Sigmoid colon (tissue), 7 donors: ENCODE measurements around the gene USP12. TPM values are rescaled to one million over a fixed set of nuclear protein-coding genes. Genes with fewer than 3 reads are reported as not detected.

Experiments
- DNase-seq: peaks from one replicate; pipeline ENCODE4 v3.0.0-alpha.2; 2019
- H3K27ac ChIP-seq, 4 donors: fragments of 200-600 bp; sonication (generic); one replicate each; pipeline ENCODE4 v1.5.1; 2016 to 2019; ENCODE audit warnings: mild to moderate bottlenecking in 1 of 4
- H3K27me3 ChIP-seq, 3 donors: fragments of 200-600 bp; sonication (generic); one replicate each; pipeline ENCODE4 v1.5.1; 2019; ENCODE audit warnings: mild to moderate bottlenecking in 1 of 3
- H3K36me3 ChIP-seq, 4 donors: fragments of 200-600 bp; sonication (generic); one replicate each; pipeline ENCODE4 v1.5.1; 2016 to 2019
- H3K4me1 ChIP-seq, 4 donors: fragments of 200-600 bp; sonication (generic); one replicate each; pipeline ENCODE4 v1.5.1; 2017 to 2019
- H3K4me3 ChIP-seq, 4 donors: fragments of 200-600 bp; sonication (generic); one replicate each; pipeline ENCODE4 v1.5.1; 2017 to 2019; ENCODE audit warnings: mild to moderate bottlenecking in 2 of 4, moderate library complexity in 1 of 4
- H3K9me3 ChIP-seq, 4 donors: fragments of 200-600 bp in 3 of 4; sonication (generic) in 3 of 4; one replicate each; pipeline versions ENCODE4 v1.5.1 to v1.6.1; 2013 to 2019
- CTCF ChIP-seq, 4 experiments: fragments of 450-650 bp in 3 of 4; fragments of 200-600 bp in 1 of 4; IDR thresholded peaks; one replicate each; pipeline ENCODE4 v1.5.1; 2016 to 2019; ENCODE audit warnings: antibody characterized with exemption in 4 of 4, mild to moderate bottlenecking in 3 of 4, moderate library complexity in 2 of 4
- EP300 ChIP-seq, 4 donors: sonication (generic); formaldehyde crosslinking; IDR thresholded peaks; one replicate each; pipeline ENCODE4 v1.6.1; 2017; ENCODE audit warnings: antibody characterized with exemption in 4 of 4
- POLR2A ChIP-seq, 2 donors: fragments of 450-650 bp; IDR thresholded peaks; one replicate each; pipeline ENCODE4 v1.6.1; 2016; ENCODE audit warnings: antibody characterized with exemption in 2 of 2, mild to moderate bottlenecking in 2 of 2, moderate library complexity in 2 of 2
- POLR2AphosphoS5 ChIP-seq, 4 donors: sonication (generic); formaldehyde crosslinking; IDR thresholded peaks; one replicate each; pipeline ENCODE4 v1.6.1; 2017; ENCODE audit warnings: antibody characterized with exemption in 4 of 4
- WGBS, 2 donors: extraction: QIAGEN DNeasy Blood & Tissue Kit; methylation state at CpG; one replicate each; pipeline ENCODE4 v1.1.7; 2013; 5-methylcytosine and 5-hydroxymethylcytosine counted together
- intact Hi-C: fragments of 100-400 bp; cut with DNase I; formaldehyde crosslinking; loops from one replicate; pipeline ENCODE4 v1.15.1; 2023
- polyA plus RNA-seq, 3 donors: library from polyadenylated mRNA; stranded (reverse); fragments of 200-250 nt; gene quantifications; one replicate each; pipeline ENCODE4 v1.2.3, GENCODE V29; 2013
- total RNA-seq, 4 donors: library from RNA; depleted of rRNA; stranded (reverse); fragments of >200 nt; gene quantifications; one replicate each; pipeline ENCODE4 v1.1.0, GENCODE V29; 2016
- donor health status: healthy with polysubstance abuse.
- donor health status: Bipolar disorder and iron deficiency.
- donor health status: healthy.

USP12 gene
- total and polyA plus RNA-seq, 7 donors, result 20.3 to 91.3 (median 69.5) TPM

- peaks cover 0 to 3% (median 0%) of the 10 kb centered on the region in 3 donors for H3K27me3 ChIP-seq
- H3K36me3 ChIP-seq, result no peaks in the 10 kb centered on the region
- intact Hi-C loops, result no loop called here
- 21 to 66% methylated on average over 4 of the region's 4 CpGs for WGBS, 2 donors
- H3K27ac ChIP-seq, result no peak overlapping the region
- H3K4me3 ChIP-seq, result no peak overlapping the region
- peaks cover 0 to 28% (median 18%) of the 10 kb centered on the region in 4 donors for H3K4me1 ChIP-seq
- H3K9me3 ChIP-seq, result no peaks in the 10 kb centered on the region
- DNase-seq, result no peak
- TF ChIP-seq POLR2AphosphoS5 (IDR thresholded peaks at IDR 0.05) (no peak), EP300 (IDR thresholded peaks at IDR 0.05) (no peak), POLR2A (IDR thresholded peaks at IDR 0.05) (no peak), CTCF (IDR thresholded peaks at IDR 0.05) (no peak)
Measured at GRCh38 chr13:27016875-27017274, 154.7 kb downstream of the USP12 start.

Other genes with a start within 250 kb of the USP12 start
- 1,000 to 10,000 TPM in 3 of 4 donors, 100 to 1,000 TPM in 1; 708 to 2,145 (median 1,875) TPM for gene RPL21, start 79.7 kb upstream of the USP12 start, total RNA-seq
- gene RPL21, start 79.7 kb upstream of the USP12 start, polyA plus RNA-seq, result 1,000 to 10,000 TPM; 1,833 to 2,533 (median 1,930) TPM
- 100 to 1,000 TPM in 1 of 4 donors, 10 to 100 TPM in 3; 14.1 to 123 (median 18.4) TPM for gene RASL11A, start 99.0 kb upstream of the USP12 start, total RNA-seq
- gene RASL11A, start 99.0 kb upstream of the USP12 start, polyA plus RNA-seq, result 10 to 100 TPM; 33.0 to 51.6 (median 43.1) TPM